Aorta (tissue), 5 donors: Measurements from ENCODE around the gene AURKAIP1. TPM values are rescaled to one million over a fixed set of nuclear protein-coding genes. Genes with fewer than 3 reads are reported as not detected.

ENCODE experiments used
- ATAC-seq: fragments of 200-7000 bp; cut with Tn5 transposase; one replicate; pipeline ENCODE4 v1.9.1; 2022; ENCODE audit warnings: moderate library complexity; ENCODE audit not compliant: low FRiP score
- DNase-seq, 2 donors: peaks; one replicate each; pipeline ENCODE4 v3.0.0-alpha.2; 2020
- H3K27ac ChIP-seq, 2 donors: one replicate each; pipeline ENCODE4 v1.5.1; 2013; ENCODE audit warnings: low read length in 2 of 2, mild to moderate bottlenecking in 2 of 2, moderate library complexity in 2 of 2, control low read depth in 1 of 2, inconsistent platforms in 1 of 2, low read depth in 1 of 2
- H3K27me3 ChIP-seq, 2 donors: one replicate each; pipeline ENCODE4 v1.6.1; 2013; ENCODE audit warnings: control low read depth in 1 of 2, low read length in 1 of 2, mild to moderate bottlenecking in 1 of 2, moderate library complexity in 1 of 2; ENCODE audit not compliant: insufficient read depth in 2 of 2, control insufficient read depth in 1 of 2
- H3K36me3 ChIP-seq, 2 donors: one replicate each; pipeline ENCODE4 v1.6.1; 2013; ENCODE audit warnings: control low read depth in 1 of 2, low read length in 1 of 2, mild to moderate bottlenecking in 1 of 2; ENCODE audit not compliant: insufficient read depth in 2 of 2, control insufficient read depth in 1 of 2
- H3K4me1 ChIP-seq, 2 donors: one replicate each; pipeline ENCODE4 v1.6.1; 2013; ENCODE audit warnings: low read length in 2 of 2, control low read depth in 1 of 2, mild to moderate bottlenecking in 1 of 2, moderate library complexity in 1 of 2; ENCODE audit not compliant: insufficient read depth in 2 of 2, control insufficient read depth in 1 of 2
- H3K4me3 ChIP-seq, 2 donors: one replicate each; pipeline ENCODE4 v1.5.1; 2013; ENCODE audit warnings: low read length in 2 of 2, control low read depth in 1 of 2, mild to moderate bottlenecking in 1 of 2
- H3K9me3 ChIP-seq: one replicate; pipeline ENCODE4 v1.6.1; 2013; ENCODE audit warnings: mild to moderate bottlenecking, low read length; ENCODE audit not compliant: control insufficient read depth
- WGBS, 2 donors: extraction: QIAGEN DNeasy Blood & Tissue Kit; methylation state at CpG; one replicate each; pipeline ENCODE4 v1.1.7; 2013; 5-methylcytosine and 5-hydroxymethylcytosine counted together
- intact Hi-C, 2 donors: fragments of 100-400 bp; cut with DNase I; formaldehyde crosslinking; loops; one replicate each; pipeline versions ENCODE4 v1.14.2 to v1.15.0; 2022
- long read RNA-seq, 2 donors: library from polyadenylated mRNA; unstranded; transcript quantifications; one replicate each; pipeline ENCODE4 v2.0.0, GENCODE V29; 2020 to 2021
- polyA plus RNA-seq, 2 donors: library from polyadenylated mRNA; stranded (reverse); fragments of 200-250 nt; gene quantifications; one replicate each; pipeline ENCODE4 v1.2.3, GENCODE V29; 2013
- total RNA-seq, 2 donors: library from RNA; stranded (reverse); fragmentation: NEBNext Ultra II Directional; extraction: Animal tissue kit (Norgen Biotek cat#: 25700); gene quantifications; one replicate each; pipeline ENCODE4 v1.2.1, GENCODE V29; 2021
- donor health status: healthy with polysubstance abuse.
- donor health status: Bipolar disorder and iron deficiency.
- donor health status: DM: no; HTN: no; CAD: no.
- donor health status: DM: no; HTN: no; CAD: no.
- donor health status: DM: yes; HTN: yes; CAD: no.

AURKAIP1 gene
- total RNA-seq (10 to 100 TPM; 59.6 to 65.6 TPM), polyA plus RNA-seq (100 to 1,000 TPM; 119 to 154 TPM)
- long read RNA-seq, donor 1, transcript AURKAIP1-202 (4 exons, 1,047 nt): major isoform, 27 of 36 reads
- long read RNA-seq, donor 1, partial matches to known transcripts: 3 of 36 reads
- long read RNA-seq, donor 1, other reads (novel, unspliced or antisense): 3 of 36 reads
- long read RNA-seq, donor 2, transcript AURKAIP1-202 (4 exons, 1,047 nt): major isoform, 21 of 49 reads
- long read RNA-seq, donor 2, transcript AURKAIP1-204 (4 exons, 875 nt): minor isoform, 13 of 49 reads
- long read RNA-seq, donor 2, partial matches to known transcripts: 12 of 49 reads
- long read RNA-seq, donor 2, other reads (novel, unspliced or antisense): 1 of 49 reads

- ATAC-seq: peak; percentile 97
- 0% methylated on average over 63 to 85 of the region's 85 CpGs for WGBS, 2 donors
- peak within 1 kb of the TSS in 1 of 2 donors; percentile 73 for H3K27ac ChIP-seq
- DNase-seq: peak; percentile 99
- no peaks in the 10 kb centered on the region for H3K27me3 ChIP-seq
- no peaks in the 10 kb centered on the region for H3K4me1 ChIP-seq
- H3K9me3 ChIP-seq: no peaks in the 10 kb centered on the region
- intact Hi-C loops: loop anchor here in 1 of 2 donors (1.0 kb wide), 1 partner anchor 67 kb away; the partner anchor contains the start of gene PUSL1
- H3K4me3 ChIP-seq: peak within 1 kb of the TSS; percentile 61 to 69
- no peaks in the 10 kb centered on the region for H3K36me3 ChIP-seq
Measured at GRCh38 chr1:1374929-1375662, at the start of gene AURKAIP1. AURKAIP1 (minus strand) TSS chr1:1375207; CDS start chr1:1374756, 451 bp downstream.

GRCh38 chr1:1424707-1425106 is 49.7 kb upstream of the AURKAIP1 start:
- peak in 1 of 2 donors; percentile 37 for DNase-seq
- Histone ChIP-seq H3K27me3 (no peaks in the 10 kb centered on the region), H3K4me3 (no peak overlapping the region), H3K36me3 (no peaks in the 10 kb centered on the region), H3K4me1 (no peaks in the 10 kb centered on the region), H3K9me3 (no peaks in the 10 kb centered on the region), H3K27ac (no peak overlapping the region)
- ATAC-seq: no peak
- WGBS, 2 donors: 87 to 91% methylated on average over 15 of the region's 15 CpGs
- intact Hi-C loops: no loop called here

- DNase-seq (no peak), ATAC-seq (no peak)
- Histone ChIP-seq H3K27me3 (no peaks in the 10 kb centered on the region), H3K4me1 (no peaks in the 10 kb centered on the region), H3K36me3 (no peaks in the 10 kb centered on the region), H3K4me3 (no peak overlapping the region), H3K27ac (no peak overlapping the region), H3K9me3 (no peaks in the 10 kb centered on the region)
- WGBS, 2 donors: 91 to 92% methylated on average over 7 of the region's 7 CpGs
- intact Hi-C loops: no loop called here
Measured at GRCh38 chr1:1423245-1423597, 48.2 kb upstream of the AURKAIP1 start.

GRCh38 chr1:1422465-1423244 is 47.6 kb upstream of the AURKAIP1 start:
- Histone ChIP-seq H3K27me3 (no peaks in the 10 kb centered on the region), H3K27ac (no peak overlapping the region), H3K36me3 (no peaks in the 10 kb centered on the region), H3K4me3 (no peak overlapping the region), H3K9me3 (no peaks in the 10 kb centered on the region), H3K4me1 (no peaks in the 10 kb centered on the region)
- ATAC-seq (no peak), DNase-seq (peak in 1 of 2 donors; percentile 24)
- WGBS, 2 donors: 72% methylated on average over 29 of the region's 29 CpGs
- intact Hi-C loops: no loop called here

- DNase-seq: no peak
- intact Hi-C loops: no loop called here
- Histone ChIP-seq H3K4me3 (no peak overlapping the region), H3K36me3 (no peaks in the 10 kb centered on the region), H3K4me1 (no peaks in the 10 kb centered on the region), H3K27me3 (no peaks in the 10 kb centered on the region), H3K9me3 (no peaks in the 10 kb centered on the region), H3K27ac (no peak overlapping the region)
- no peak for ATAC-seq
- WGBS, 2 donors: 89 to 92% methylated on average over 6 to 7 of the region's 7 CpGs
Measured at GRCh38 chr1:1421907-1422464, 47.0 kb upstream of the AURKAIP1 start.

- intact Hi-C loops: no loop called here
- DNase-seq (no peak), ATAC-seq (no peak)
- Histone ChIP-seq H3K9me3 (no peaks in the 10 kb centered on the region), H3K27ac (no peak within 1 kb of the TSS), H3K36me3 (no peaks in the 10 kb centered on the region), H3K27me3 (no peaks in the 10 kb centered on the region), H3K4me3 (no peak within 1 kb of the TSS), H3K4me1 (no peaks in the 10 kb centered on the region)
- WGBS, 2 donors: 85 to 87% methylated on average over 18 of the region's 18 CpGs
Measured at GRCh38 chr1:1421147-1421906, 46.3 kb upstream of the AURKAIP1 start, which contains the start of gene ANKRD65. ANKRD65 (minus strand) TSS chr1:1421276; CDS start chr1:1421005, 271 bp downstream.

GRCh38 chr1:1420654-1421141 is 45.7 kb upstream of the AURKAIP1 start:
- whole genome bisulfite sequencing, 2 donors: 78 to 91% methylated on average over 8 to 12 of the region's 12 CpGs
- Histone ChIP-seq H3K4me1 (no peaks in the 10 kb centered on the region), H3K9me3 (no peaks in the 10 kb centered on the region), H3K27ac (no peak overlapping the region), H3K4me3 (no peak overlapping the region), H3K27me3 (no peaks in the 10 kb centered on the region), H3K36me3 (no peaks in the 10 kb centered on the region)
- intact Hi-C loops: no loop called here
- DNase-seq: peak in 1 of 2 donors; percentile 40
- no peak for ATAC-seq
